Endodermal cell (in vitro differentiated cells): Measurements from ENCODE around the gene WNT8A. TPM values are rescaled to one million over a fixed set of nuclear protein-coding genes. Genes with fewer than 3 reads are reported as not detected.
A peak's percentile ranks its signal among the peaks of the same experiment; 100 is the strongest.

Experiments used
- DNase-seq: peaks from one replicate; pipeline ENCODE4 v3.0.0-alpha.2; 2017
- H3K27ac ChIP-seq: 2 replicates; pipeline ENCODE4 v1.5.1; 2013; ENCODE audit warnings: mild to moderate bottlenecking, low read depth, low read length, moderate library complexity
- H3K27me3 ChIP-seq: 2 replicates; pipeline ENCODE4 v1.6.1; 2013; ENCODE audit warnings: mild to moderate bottlenecking, low read length, moderate library complexity; ENCODE audit not compliant: insufficient read depth, control insufficient read depth, poor library complexity, severe bottlenecking
- H3K36me3 ChIP-seq: 2 replicates; pipeline ENCODE4 v1.7.0; 2013; ENCODE audit warnings: mild to moderate bottlenecking, low read length, moderate library complexity; ENCODE audit not compliant: control insufficient read depth, insufficient read depth
- H3K4me1 ChIP-seq: one replicate; pipeline ENCODE4 v1.7.0; 2013; ENCODE audit warnings: low read length; ENCODE audit not compliant: control insufficient read depth, insufficient read depth
- H3K4me3 ChIP-seq: 2 replicates; pipeline ENCODE4 v1.5.1; 2013; ENCODE audit warnings: mild to moderate bottlenecking, low read length, moderate library complexity
- H3K9ac ChIP-seq: 2 replicates; pipeline ENCODE4 v1.6.1; 2013; ENCODE audit warnings: mild to moderate bottlenecking, low read length, moderate library complexity; ENCODE audit not compliant: poor library complexity, severe bottlenecking; ENCODE audit errors: extremely low read depth
- H3K9me3 ChIP-seq: 2 replicates; pipeline ENCODE4 v1.6.1; 2013; ENCODE audit warnings: mild to moderate bottlenecking, low read length, moderate library complexity; ENCODE audit not compliant: control insufficient read depth
- H3K27ac Mint-ChIP-seq: 2 replicates; pipeline ENCODE4 v1.8.0; 2020; ENCODE audit warnings: mixed read lengths
- H3K27me3 Mint-ChIP-seq: 2 replicates; pipeline ENCODE4 v1.8.0; 2021; ENCODE audit warnings: mild to moderate bottlenecking, mixed read lengths; ENCODE audit not compliant: insufficient read depth
- H3K36me3 Mint-ChIP-seq: 2 replicates; pipeline ENCODE4 v1.8.0; 2020; ENCODE audit warnings: low read depth, mixed read lengths
- H3K4me1 Mint-ChIP-seq: 2 replicates; pipeline ENCODE4 v1.8.0; 2020; ENCODE audit warnings: mixed read lengths
- H3K4me3 Mint-ChIP-seq: 2 replicates; pipeline ENCODE4 v1.8.0; 2020; ENCODE audit warnings: mild to moderate bottlenecking, moderate library complexity, mixed read lengths
- H3K9me3 Mint-ChIP-seq: 2 replicates; pipeline ENCODE4 v1.8.0; 2020; ENCODE audit warnings: mild to moderate bottlenecking, mixed read lengths
- CTCF ChIP-seq: fragments of 200-600 bp; sonication (generic); conservative IDR thresholded peaks from 2 replicates; pipeline ENCODE4 v1.5.0; 2021; ENCODE audit warnings: antibody characterized with exemption, mild to moderate bottlenecking
- WGBS, 2 experiments: methylation state at CpG; one replicate each; pipeline versions ENCODE4 v1.1.5 to v1.1.7; 2013; ENCODE audit warnings: missing lambda C conversion rate in 2 of 2, mixed read lengths in 1 of 2; ENCODE audit not compliant: insufficient coverage in 1 of 2, insufficient read length in 1 of 2; 5-methylcytosine and 5-hydroxymethylcytosine counted together
- total RNA-seq, 2 donors: library from RNA; stranded (reverse); fragmentation: NEBNext Ultra II Directional in 1 of 2; extraction: Animal tissue kit (Norgen Biotek cat#: 25700) in 1 of 2; gene quantifications; 2 replicates in 1 of 2; 3 replicates in 1 of 2; pipeline ENCODE4 v1.2.1, GENCODE V29; 2021

WNT8A gene
- total RNA-seq, 2 donors from 2014 or later, result 0.49 to 2.2 TPM

GRCh38 chr5:138102454-138103318 is 18.9 kb downstream of the WNT8A start:
- Mint-ChIP-seq H3K4me3 (no peak overlapping the region), H3K27ac (no peak overlapping the region), H3K9me3 (no peaks in the 10 kb centered on the region), H3K36me3 (no peaks in the 10 kb centered on the region), H3K4me1 (peaks cover 21% of the 10 kb centered on the region), H3K27me3 (peaks cover 7% of the 10 kb centered on the region)
- Histone ChIP-seq H3K27ac (no peak overlapping the region), H3K4me3 (no peak overlapping the region), H3K9me3 (no peaks in the 10 kb centered on the region), H3K4me1 (peaks cover 5% of the 10 kb centered on the region), H3K27me3 (no peaks in the 10 kb centered on the region), H3K9ac (no peak overlapping the region), H3K36me3 (no peaks in the 10 kb centered on the region)
- TF ChIP-seq CTCF, result no peak
- 60 to 68% methylated on average over 4 to 7 of the region's 7 CpGs for WGBS, 2 experiments
- DNase-seq, result no peak

- Histone ChIP-seq H3K4me3 (no peak overlapping the region), H3K4me1 (peaks cover 5% of the 10 kb centered on the region), H3K9ac (no peak overlapping the region), H3K36me3 (no peaks in the 10 kb centered on the region), H3K9me3 (no peaks in the 10 kb centered on the region), H3K27me3 (no peaks in the 10 kb centered on the region), H3K27ac (no peak overlapping the region)
- no peak for TF ChIP-seq CTCF
- no peaks in the 10 kb centered on the region for H3K9me3 Mint-ChIP-seq
- peak; percentile 71 for DNase-seq
- WGBS, 2 experiments, result 8% methylated on average over 3 of the region's 3 CpGs; no CpG with 5 or more reads in 1 of the 2 experiments
- no peak overlapping the region for H3K4me3 Mint-ChIP-seq
- H3K27ac Mint-ChIP-seq, result no peak overlapping the region
- no peaks in the 10 kb centered on the region for H3K36me3 Mint-ChIP-seq
- peaks cover 3% of the 10 kb centered on the region for H3K27me3 Mint-ChIP-seq
- peaks cover 21% of the 10 kb centered on the region for H3K4me1 Mint-ChIP-seq
Observed at GRCh38 chr5:138103319-138103637, 19.4 kb downstream of the WNT8A start.

GRCh38 chr5:138105709-138106108 is 21.9 kb downstream of the WNT8A start:
- Mint-ChIP-seq H3K27ac (no peak overlapping the region), H3K27me3 (no peaks in the 10 kb centered on the region), H3K4me1 (peaks cover 31% of the 10 kb centered on the region), H3K4me3 (no peak overlapping the region), H3K9me3 (no peaks in the 10 kb centered on the region), H3K36me3 (no peaks in the 10 kb centered on the region)
- no peak for TF ChIP-seq CTCF
- H3K27ac ChIP-seq, result no peak overlapping the region
- no peak for DNase-seq
- H3K9ac ChIP-seq, result no peak overlapping the region
- H3K36me3 ChIP-seq, result no peaks in the 10 kb centered on the region
- 88 to 97% methylated on average over 6 of the region's 6 CpGs for WGBS, 2 experiments
- no peaks in the 10 kb centered on the region for H3K27me3 ChIP-seq
- no peak overlapping the region for H3K4me3 ChIP-seq
- H3K4me1 ChIP-seq, result peaks cover 5% of the 10 kb centered on the region
- no peaks in the 10 kb centered on the region for H3K9me3 ChIP-seq
